GM10847 (cell line): Measurements from ENCODE around the gene KLC1.

Experiments
- POLR2A ChIP-seq: IDR thresholded peaks from 2 replicates; pipeline ENCODE4 v1.6.1; 2011; ENCODE audit not compliant: insufficient read length; ENCODE audit errors: extremely low read depth

Gene KLC1

DNA sequence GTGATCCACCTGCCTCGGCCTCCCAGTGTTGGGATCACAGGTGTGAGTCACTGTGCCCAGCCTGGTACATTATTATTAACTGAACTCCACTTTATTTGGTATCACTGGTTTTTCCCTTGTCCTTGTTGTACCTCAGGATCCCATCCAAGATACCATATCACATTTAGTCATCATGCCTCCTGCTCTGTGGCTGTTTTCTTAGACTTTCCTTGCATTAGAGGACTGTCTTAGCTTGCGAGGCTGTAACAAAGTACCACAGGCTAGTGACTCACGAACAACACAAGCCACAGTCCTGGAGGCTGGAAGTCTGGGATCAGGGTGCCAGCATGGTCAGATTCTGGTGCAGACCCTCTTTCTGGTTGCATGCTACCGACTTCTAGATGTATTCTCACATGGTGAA lies 12.2 kb downstream of the KLC1 start:
- TF ChIP-seq POLR2A, result no peak

GRCh38 chr14:103646189-103646588 lies 17.2 kb downstream of the KLC1 start:
- TF ChIP-seq POLR2A, result no peak

GRCh38 chr14:103649001-103649400 lies 20.0 kb downstream of the KLC1 start:
- TF ChIP-seq POLR2A, result no peak

GRCh38 chr14:103650213-103650612 lies 21.2 kb downstream of the KLC1 start:
- TF ChIP-seq POLR2A, result no peak

DNA sequence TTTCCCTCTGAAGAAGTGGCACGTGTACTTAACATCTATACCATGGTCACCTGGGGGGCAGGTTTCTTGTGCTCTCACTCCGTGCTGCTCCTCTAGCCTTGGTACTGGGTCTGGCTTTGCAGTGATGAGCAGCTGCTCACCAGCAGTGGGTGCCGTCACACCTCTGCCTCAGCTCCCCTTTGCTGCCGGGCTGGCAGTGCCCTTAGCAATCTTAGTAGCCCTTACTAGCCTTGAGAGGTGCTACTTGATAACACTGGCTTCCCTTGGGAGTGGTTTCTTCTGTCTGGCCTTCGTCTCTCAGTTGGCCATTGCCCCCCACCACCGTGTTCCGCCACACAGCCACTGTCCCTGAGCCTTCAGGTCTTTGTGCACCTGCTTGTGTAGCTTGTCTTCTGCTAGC lies 22.6 kb downstream of the KLC1 start:
- TF ChIP-seq POLR2A, result no peak

DNA sequence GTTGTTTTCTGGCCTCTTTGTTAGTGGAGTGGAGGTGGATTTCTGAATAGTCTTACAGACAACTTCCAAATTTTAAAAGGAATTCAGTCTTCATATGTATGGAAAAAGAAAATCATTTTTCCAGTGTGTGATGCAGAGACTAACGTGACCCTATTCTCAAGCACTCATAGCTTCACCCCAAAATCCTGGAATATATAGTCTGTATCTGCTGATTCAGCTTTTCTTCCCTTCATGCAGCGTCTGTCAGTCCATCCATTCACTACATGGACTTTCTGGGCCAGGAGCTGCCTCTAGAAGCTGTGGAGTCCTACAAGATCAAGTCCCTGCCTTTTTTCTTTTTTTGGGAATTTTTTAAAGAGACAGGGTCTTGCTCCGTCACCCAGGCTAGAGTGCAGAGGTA lies 23.8 kb downstream of the KLC1 start:
- no peak for TF ChIP-seq POLR2A

DNA sequence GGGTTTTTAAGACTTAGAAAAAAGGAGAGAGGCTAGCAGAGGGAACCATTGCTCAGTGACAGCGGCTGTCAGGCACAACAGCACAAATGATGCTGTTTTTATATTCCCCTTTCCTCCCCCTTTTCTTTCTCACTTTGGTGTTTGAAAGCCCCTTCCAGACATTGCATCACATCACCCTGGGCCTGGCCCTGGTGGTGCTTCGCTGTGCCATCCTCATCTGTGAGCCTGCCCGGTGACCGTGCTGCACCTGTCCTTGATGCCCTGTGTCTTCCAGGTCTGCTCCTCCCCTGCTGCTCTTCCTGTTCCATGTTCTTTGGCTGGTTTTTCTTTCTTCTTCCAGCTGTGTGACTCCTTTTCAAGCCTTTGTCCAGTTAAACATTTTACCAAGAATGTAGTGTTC lies 24.8 kb downstream of the KLC1 start:
- TF ChIP-seq POLR2A, result no peak

GRCh38 chr14:103654619-103655018 lies 25.6 kb downstream of the KLC1 start:
- no peak for TF ChIP-seq POLR2A

GRCh38 chr14:103656031-103656755 lies 27.2 kb downstream of the KLC1 start:
- TF ChIP-seq POLR2A, result no peak

DNA sequence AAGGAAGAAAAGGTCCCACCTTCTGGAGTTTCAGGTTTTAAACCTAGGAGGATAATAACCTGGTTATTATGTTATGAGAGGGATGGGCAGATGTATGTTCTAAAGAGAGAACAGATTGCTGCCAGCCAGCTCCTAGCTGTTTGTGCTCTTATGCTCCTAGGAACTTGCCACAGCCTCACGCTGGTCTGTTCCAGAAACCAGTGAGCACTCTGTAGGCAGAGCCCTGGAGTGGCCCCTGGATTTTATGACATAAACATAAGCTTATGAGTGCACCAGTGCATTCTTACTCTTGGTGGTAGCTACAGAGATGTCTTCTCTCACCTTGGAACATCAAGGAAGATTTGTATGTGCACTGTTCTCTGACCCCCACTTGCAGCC lies 27.7 kb downstream of the KLC1 start:
- TF ChIP-seq POLR2A, result no peak

DNA sequence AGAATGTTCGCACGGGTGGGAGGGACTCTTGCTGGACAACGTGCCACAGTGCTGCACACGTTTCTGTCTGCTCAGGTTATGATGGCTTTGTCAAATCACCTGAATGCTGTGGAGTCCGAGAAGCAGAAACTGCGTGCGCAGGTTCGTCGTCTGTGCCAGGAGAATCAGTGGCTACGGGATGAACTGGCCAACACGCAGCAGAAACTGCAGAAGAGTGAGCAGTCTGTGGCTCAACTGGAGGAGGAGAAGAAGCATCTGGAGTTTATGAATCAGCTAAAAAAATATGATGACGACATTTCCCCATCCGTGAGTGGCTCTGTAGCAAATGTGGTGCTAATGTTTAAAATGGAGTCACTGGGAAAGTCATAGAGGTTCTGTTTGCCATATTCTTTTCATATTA lies 28.5 kb downstream of the KLC1 start:
- no peak for TF ChIP-seq POLR2A

DNA sequence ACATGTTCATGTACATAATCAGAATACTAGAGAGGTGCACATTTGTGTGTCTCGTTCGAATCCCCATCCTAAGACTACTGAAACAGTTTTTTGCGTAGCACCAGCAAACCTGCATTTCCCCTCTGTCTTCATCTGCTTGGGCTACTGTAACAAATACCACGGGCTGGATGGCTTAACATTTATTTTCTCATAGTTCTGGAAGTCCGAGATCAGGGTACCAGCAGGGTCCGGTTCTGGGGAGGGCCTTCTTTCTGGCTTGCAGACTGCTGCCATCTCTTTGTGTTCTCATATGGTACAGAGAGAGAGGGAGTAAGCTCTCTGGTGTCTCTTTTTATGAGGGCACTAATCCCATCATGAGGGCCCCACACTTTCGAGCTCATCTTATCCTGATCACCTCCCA lies 30.6 kb downstream of the KLC1 start:
- no peak for TF ChIP-seq POLR2A

DNA sequence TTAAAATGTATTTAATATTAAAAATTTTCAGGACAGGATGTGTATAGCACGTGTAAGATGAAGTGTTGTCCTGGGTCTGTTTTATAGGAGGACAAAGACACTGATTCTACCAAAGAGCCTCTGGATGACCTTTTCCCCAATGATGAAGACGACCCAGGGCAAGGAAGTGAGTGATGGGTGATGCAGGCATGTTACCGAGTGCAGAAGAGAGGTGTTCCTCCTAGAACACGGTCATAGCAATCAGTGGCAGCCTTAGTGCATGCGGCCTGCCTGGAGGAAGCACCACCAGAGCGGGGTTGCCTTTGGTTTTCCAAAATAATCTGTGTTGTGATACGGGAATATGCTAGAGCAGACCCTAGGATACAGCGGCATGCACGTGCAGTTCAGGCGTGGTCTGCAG lies 33.0 kb downstream of the KLC1 start:
- no peak for TF ChIP-seq POLR2A

DNA sequence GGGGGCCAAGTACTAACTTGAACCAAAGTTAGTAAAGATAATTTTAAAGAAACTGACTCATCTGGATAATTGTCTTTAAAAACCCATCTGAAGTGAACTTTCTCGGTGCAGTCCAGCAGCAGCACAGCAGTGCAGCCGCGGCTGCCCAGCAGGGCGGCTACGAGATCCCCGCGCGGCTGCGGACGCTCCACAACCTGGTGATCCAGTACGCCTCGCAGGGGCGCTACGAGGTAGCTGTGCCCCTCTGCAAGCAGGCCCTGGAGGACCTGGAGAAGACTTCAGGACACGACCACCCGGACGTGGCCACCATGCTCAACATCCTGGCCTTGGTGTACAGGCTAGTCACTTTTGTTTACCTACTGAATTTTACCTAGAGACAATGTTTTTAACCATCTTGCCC lies 33.6 kb downstream of the KLC1 start:
- TF ChIP-seq POLR2A, result no peak

GRCh38 chr14:103663506-103663905 lies 34.5 kb downstream of the KLC1 start:
- no peak for TF ChIP-seq POLR2A

DNA sequence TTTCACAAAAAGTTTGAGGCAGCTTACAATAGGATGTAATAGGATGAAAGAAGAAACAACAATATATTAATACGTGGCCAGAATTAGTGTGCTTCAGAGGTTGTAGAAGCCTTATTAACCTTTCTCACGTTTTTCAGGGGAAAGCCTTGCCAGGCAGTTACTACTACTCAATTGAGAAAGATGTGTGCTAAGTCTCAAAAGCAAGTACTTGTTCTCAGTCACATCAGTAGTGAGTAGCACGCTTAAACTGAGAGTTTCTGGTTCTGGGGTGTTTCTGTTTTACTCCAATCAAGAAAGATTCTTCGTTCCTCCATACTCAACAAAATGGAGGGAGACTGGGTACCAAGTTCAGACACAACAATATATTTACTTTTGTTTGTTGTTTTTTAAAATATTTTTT lies 38.7 kb downstream of the KLC1 start:
- no peak for TF ChIP-seq POLR2A

DNA sequence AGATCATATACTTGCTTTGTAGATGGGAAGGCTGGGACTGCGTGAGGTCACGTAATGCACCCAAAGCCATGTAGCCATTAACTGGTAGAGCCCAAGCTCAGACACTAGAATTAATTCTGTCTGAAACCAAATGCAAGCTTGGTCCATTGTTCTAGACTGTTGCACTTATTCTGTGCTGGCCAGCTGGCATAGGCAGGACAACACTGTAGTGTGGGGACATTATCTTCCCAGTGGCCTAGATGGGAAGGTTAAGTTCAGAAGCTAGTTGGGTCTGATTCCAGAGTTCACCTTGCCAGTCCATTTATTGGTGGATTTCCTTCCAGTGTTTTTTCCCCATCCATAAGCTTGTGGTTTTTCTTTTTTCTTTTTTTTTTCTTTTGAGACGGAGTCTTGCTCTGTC lies 39.1 kb downstream of the KLC1 start:
- TF ChIP-seq POLR2A, result no peak

- TF ChIP-seq POLR2A, result no peak
Measured at GRCh38 chr14:103669370-103669769, 40.4 kb downstream of the KLC1 start.

DNA sequence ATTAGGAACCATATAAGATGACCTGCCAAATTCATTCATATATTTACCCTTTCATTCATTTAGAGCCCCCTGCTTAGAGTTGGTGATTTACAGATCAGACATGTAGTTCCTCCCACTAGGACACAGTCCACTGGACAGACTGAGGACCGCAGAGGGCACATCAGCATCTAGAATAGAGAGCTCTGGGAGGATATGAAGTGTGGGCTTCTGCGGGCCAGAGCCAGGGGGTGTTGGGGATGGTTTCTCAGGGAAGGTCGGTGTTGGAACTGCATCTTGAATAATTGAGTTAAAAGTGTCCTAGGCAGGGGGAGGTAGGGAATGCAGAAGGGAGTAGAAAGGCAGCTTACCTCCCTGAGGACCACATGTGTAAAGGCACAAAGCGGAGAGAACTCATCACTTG lies 42.9 kb downstream of the KLC1 start:
- no peak for TF ChIP-seq POLR2A
